OCI-M2 (cell line): ENCODE results near the gene PGS1.

Experiments
- DNase-seq: peaks from one replicate; lab custom pipeline; 2025; ENCODE audit not compliant: unreplicated experiment; lab: John Stamatoyannopoulos, UW

PGS1 gene

GRCh38 chr17:78364436-78365281 is 13.8 kb upstream of the PGS1 start:
- no peak for DNase-seq

GRCh38 chr17:78365561-78366108 is 12.8 kb upstream of the PGS1 start:
- DNase-seq, result no peak

GRCh38 chr17:78366109-78366848 is 12.2 kb upstream of the PGS1 start:
- DNase-seq, result no peak

- no peak for DNase-seq
Measured at GRCh38 chr17:78367193-78367592, 11.3 kb upstream of the PGS1 start.

- DNase-seq, result no peak
Measured at GRCh38 chr17:78368348-78368747, 10.1 kb upstream of the PGS1 start.

- DNase-seq, result no peak
Measured at GRCh38 chr17:78368854-78369495, 9.5 kb upstream of the PGS1 start.

- DNase-seq, result no peak
Measured at GRCh38 chr17:78369791-78370381, 8.6 kb upstream of the PGS1 start.

- DNase-seq, result no peak
Measured at GRCh38 chr17:78371056-78371455, 7.4 kb upstream of the PGS1 start.

- no peak for DNase-seq
Measured at GRCh38 chr17:78372841-78373240, 5.6 kb upstream of the PGS1 start.

- DNase-seq, result no peak
Measured at GRCh38 chr17:78374189-78374588, 4.3 kb upstream of the PGS1 start.

GRCh38 chr17:78374631-78375274 is 3.7 kb upstream of the PGS1 start:
- DNase-seq, result no peak

- no peak for DNase-seq
Measured at GRCh38 chr17:78375401-78376151, 2.9 kb upstream of the PGS1 start.

- DNase-seq, result no peak
Measured at GRCh38 chr17:78376161-78376560, 2.3 kb upstream of the PGS1 start.

- DNase-seq, result no peak
Measured at GRCh38 chr17:78377858-78378224, 608 bp upstream of the PGS1 start.

GRCh38 chr17:78379131-78379491 is 662 bp downstream of the PGS1 start:
- DNase-seq, result no peak

- DNase-seq, result no peak
Measured at GRCh38 chr17:78380370-78380769, 1.9 kb downstream of the PGS1 start.

- no peak for DNase-seq
Measured at GRCh38 chr17:78381601-78382232, 3.3 kb downstream of the PGS1 start.

- DNase-seq, result no peak
Measured at GRCh38 chr17:78383725-78384471, 5.4 kb downstream of the PGS1 start.
